ENCODE results near the gene ZNF282. TPM values are rescaled to one million over a fixed set of nuclear protein-coding genes. Genes with fewer than 3 reads are reported as not detected.

Gene ZNF282
- total and polyA plus RNA-seq, 9 of the 15 experiments (the other 6 are each of a cell fraction or from before 2014, with no cell fraction given): 0.76 to 58.6 (median 17.4) TPM

DNA sequence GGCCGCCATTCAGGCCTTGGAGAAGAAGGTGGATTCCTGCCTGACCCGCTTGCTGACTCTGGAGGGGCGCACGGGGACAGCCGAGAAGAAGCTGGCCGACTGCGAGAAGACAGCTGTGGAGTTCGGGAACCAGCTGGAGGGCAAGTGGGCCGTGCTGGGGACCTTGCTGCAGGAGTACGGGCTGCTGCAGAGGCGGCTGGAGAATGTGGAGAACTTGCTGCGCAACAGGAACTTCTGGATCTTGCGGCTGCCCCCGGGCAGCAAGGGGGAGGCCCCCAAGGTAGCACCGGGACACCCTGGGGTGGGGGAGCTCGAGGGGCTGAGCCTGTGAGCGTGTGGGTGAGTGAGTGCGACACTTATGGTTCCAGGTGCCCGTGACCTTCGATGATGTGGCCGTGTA is 71.1 kb downstream of the ZNF282 start:
- CTCF ChIA-PET (ENCODE audit: low intra/inter-chr PET ratio): no interaction called here
- no peaks in the 10 kb centered on the region for H3K9me3 ChIP-seq (replicated peaks; ENCODE audit: control insufficient read depth, insufficient read depth, low read depth, low read length)
- no peaks in the 10 kb centered on the region for H3K9me1 ChIP-seq (ENCODE audit: control insufficient read depth, insufficient read depth, low read length)
- no peak overlapping the region for H3K27ac ChIP-seq (ENCODE audit: extremely low read depth, low read depth, low read length)
- no peak for DNase-seq (ENCODE audit: extremely low read depth in 1 of 4, low spot score in 3 of 4)
- H3K36me3 ChIP-seq (ENCODE audit: control insufficient read depth, insufficient read depth, low read length): peaks cover 15% of the 10 kb centered on the region; the same call in 2 of the 3 replicates
- no TSS peak for BruUV-seq (replicated peaks)
- H3K4me3 ChIP-seq: no peak overlapping the region
- no peak for ATAC-seq
- POLR2A ChIA-PET: interaction anchor here (0.6 kb wide), 1 partner anchor 14 kb away, joined by 3 read pairs; no protein-coding TSS in a partner anchor
- no peak overlapping the region for H3K9ac ChIP-seq (ENCODE audit: insufficient read depth in 1 of 2, low read depth in 2 of 2, low read length in 2 of 2)
- intact Hi-C loops (cut with micrococcal nuclease) (no loop called here), in situ Hi-C loops (cut with MboI) (no loop called here)
- 33% methylated on average over 18 of the region's 21 CpGs for WGBS (ENCODE audit: insufficient coverage, low coverage, missing lambda C conversion rate)
- H3K27me3 ChIP-seq (ENCODE audit: control insufficient read depth in 2 of 2, insufficient read depth in 2 of 2, low read length in 2 of 2): peaks cover 9 to 37% of the 10 kb centered on the region in 2 experiments; a peak in 4 of 5 replicates
- H2AFZ ChIP-seq (ENCODE audit: low read depth, low read length): no peak overlapping the region
- H3K4me2 ChIP-seq (ENCODE audit: insufficient read depth, low read length): no peak overlapping the region
- H3K4me1 ChIP-seq (replicated peaks in 1 of 2; ENCODE audit: control insufficient read depth in 2 of 2, insufficient read depth in 2 of 2, low read length in 2 of 2): peaks cover under 1 to 19% of the 10 kb centered on the region in 2 experiments; a peak in 2 of 5 replicates
- TF ChIP-seq ZKSCAN8 (CRISPR knock-in tag; IDR thresholded peaks at IDR 0.05): no peak
- TF ChIP-seq POLR2G (IDR thresholded peaks at IDR 0.05; ENCODE audit: low read depth, low read length): 0 out of 2 replicates have a peak, but pooled peaks have one; percentile 35
- peaks cover 6% of the 10 kb centered on the region; the same call in 1 of the 3 replicates for H3K79me2 ChIP-seq (ENCODE audit: control insufficient read depth, insufficient read depth, low read length)
- no peaks in the 10 kb centered on the region for H4K20me1 ChIP-seq (replicated peaks; ENCODE audit: control insufficient read depth, insufficient read depth, low read length)
- no peak for FAIRE-seq

GRCh38 chr7:149267733-149268132 is 72.4 kb downstream of the ZNF282 start:
- Histone ChIP-seq H2AFZ (ENCODE audit: low read depth, low read length) (no peak overlapping the region), H3K9me1 (ENCODE audit: control insufficient read depth, insufficient read depth, low read length) (no peaks in the 10 kb centered on the region), H3K27ac (ENCODE audit: extremely low read depth, low read depth, low read length) (no peak overlapping the region), H3K4me1 (replicated peaks in 1 of 2; ENCODE audit: control insufficient read depth in 2 of 2, insufficient read depth in 2 of 2, low read length in 2 of 2) (peaks cover 0 to 7% of the 10 kb centered on the region in 2 experiments; a peak in 1 of 5 replicates), H3K79me2 (ENCODE audit: control insufficient read depth, insufficient read depth, low read length) (peaks cover 6% of the 10 kb centered on the region; the same call in 1 of the 3 replicates), H3K27me3 (ENCODE audit: control insufficient read depth in 2 of 2, insufficient read depth in 2 of 2, low read length in 2 of 2) (peaks cover 9 to 37% of the 10 kb centered on the region in 2 experiments; a peak in 4 of 5 replicates), H3K4me3 (no peak overlapping the region), H3K4me2 (ENCODE audit: insufficient read depth, low read length) (no peak overlapping the region), H3K9ac (ENCODE audit: insufficient read depth in 1 of 2, low read depth in 2 of 2, low read length in 2 of 2) (no peak overlapping the region), H3K36me3 (ENCODE audit: control insufficient read depth, insufficient read depth, low read length) (peaks cover 15% of the 10 kb centered on the region; the same call in 2 of the 3 replicates), H3K9me3 (replicated peaks; ENCODE audit: control insufficient read depth, insufficient read depth, low read depth, low read length) (no peaks in the 10 kb centered on the region), H4K20me1 (replicated peaks; ENCODE audit: control insufficient read depth, insufficient read depth, low read length) (no peaks in the 10 kb centered on the region)
- ChIA-PET POLR2A (interaction anchor here (0.8 kb wide), 1 partner anchor 17 kb away, joined by 3 read pairs; no protein-coding TSS in a partner anchor), CTCF (ENCODE audit: low intra/inter-chr PET ratio) (no interaction called here)
- ATAC-seq: no peak; the same call in 2 of the 3 replicates
- WGBS (ENCODE audit: insufficient coverage, low coverage, missing lambda C conversion rate): 35% methylated on average over 8 of the region's 8 CpGs
- in situ Hi-C loops (cut with MboI) (no loop called here), intact Hi-C loops (cut with micrococcal nuclease) (no loop called here)
- no TSS peak for BruUV-seq (replicated peaks)
- no peak for DNase-seq (ENCODE audit: extremely low read depth in 1 of 4, low spot score in 3 of 4)
- FAIRE-seq: no peak
- TF ChIP-seq HNRNPUL1 (IDR thresholded peaks at IDR 0.05; ENCODE audit: low read length) (no peak), ZSCAN29 (IDR thresholded peaks at IDR 0.05) (no peak), HMGN3 (IDR thresholded peaks at IDR 0.05; ENCODE audit: borderline replicate concordance, extremely low read depth, insufficient read length, low read depth, low read length) (no peak), BHLHE40 (IDR thresholded peaks at IDR 0.05; ENCODE audit: low read length) (peak; percentile 51), MAFK (IDR thresholded peaks at IDR 0.05; ENCODE audit: low read length) (no peak), ZNF696 (CRISPR knock-in tag; conservative IDR thresholded peaks at IDR 0.05) (no peak), NCOA1 (IDR thresholded peaks at IDR 0.05; ENCODE audit: low read depth) (no peak), XRCC4 (IDR thresholded peaks at IDR 0.05; ENCODE audit: extremely low read depth, insufficient read depth, insufficient read length) (no peak), CEBPB (tag; IDR thresholded peaks at IDR 0.05) (0 out of 2 replicates have a peak, but pooled peaks have one; percentile 16), PML (IDR thresholded peaks at IDR 0.05; ENCODE audit: low read length) (no peak), PRPF4 (IDR thresholded peaks at IDR 0.05; ENCODE audit: insufficient read depth, low read depth, low read length, poor library complexity, severe bottlenecking) (no peak), ZNF785 (CRISPR knock-in tag; IDR thresholded peaks at IDR 0.05) (no peak), SMARCA4 (IDR thresholded peaks at IDR 0.05) (no peak), SPI1 (IDR thresholded peaks at IDR 0.05; ENCODE audit: borderline replicate concordance, low read depth, low read length) (no peak), CBX1 (IDR thresholded peaks at IDR 0.05; ENCODE audit: low read depth) (no peak), ZZZ3 (IDR thresholded peaks at IDR 0.05) (no peak)
- TF ChIP-seq, protein P1, sequence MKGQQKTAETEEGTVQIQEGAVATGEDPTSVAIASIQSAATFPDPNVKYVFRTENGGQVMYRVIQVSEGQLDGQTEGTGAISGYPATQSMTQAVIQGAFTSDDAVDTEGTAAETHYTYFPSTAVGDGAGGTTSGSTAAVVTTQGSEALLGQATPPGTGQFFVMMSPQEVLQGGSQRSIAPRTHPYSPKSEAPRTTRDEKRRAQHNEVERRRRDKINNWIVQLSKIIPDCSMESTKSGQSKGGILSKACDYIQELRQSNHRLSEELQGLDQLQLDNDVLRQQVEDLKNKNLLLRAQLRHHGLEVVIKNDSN (CRISPR knock-in tag; IDR thresholded peaks at IDR 0.05): peak; percentile 64
